ENCODE measurements around the gene FYB1.
A peak's percentile ranks its signal among the peaks of the same experiment; 100 is the strongest.

FYB1 gene

DNA sequence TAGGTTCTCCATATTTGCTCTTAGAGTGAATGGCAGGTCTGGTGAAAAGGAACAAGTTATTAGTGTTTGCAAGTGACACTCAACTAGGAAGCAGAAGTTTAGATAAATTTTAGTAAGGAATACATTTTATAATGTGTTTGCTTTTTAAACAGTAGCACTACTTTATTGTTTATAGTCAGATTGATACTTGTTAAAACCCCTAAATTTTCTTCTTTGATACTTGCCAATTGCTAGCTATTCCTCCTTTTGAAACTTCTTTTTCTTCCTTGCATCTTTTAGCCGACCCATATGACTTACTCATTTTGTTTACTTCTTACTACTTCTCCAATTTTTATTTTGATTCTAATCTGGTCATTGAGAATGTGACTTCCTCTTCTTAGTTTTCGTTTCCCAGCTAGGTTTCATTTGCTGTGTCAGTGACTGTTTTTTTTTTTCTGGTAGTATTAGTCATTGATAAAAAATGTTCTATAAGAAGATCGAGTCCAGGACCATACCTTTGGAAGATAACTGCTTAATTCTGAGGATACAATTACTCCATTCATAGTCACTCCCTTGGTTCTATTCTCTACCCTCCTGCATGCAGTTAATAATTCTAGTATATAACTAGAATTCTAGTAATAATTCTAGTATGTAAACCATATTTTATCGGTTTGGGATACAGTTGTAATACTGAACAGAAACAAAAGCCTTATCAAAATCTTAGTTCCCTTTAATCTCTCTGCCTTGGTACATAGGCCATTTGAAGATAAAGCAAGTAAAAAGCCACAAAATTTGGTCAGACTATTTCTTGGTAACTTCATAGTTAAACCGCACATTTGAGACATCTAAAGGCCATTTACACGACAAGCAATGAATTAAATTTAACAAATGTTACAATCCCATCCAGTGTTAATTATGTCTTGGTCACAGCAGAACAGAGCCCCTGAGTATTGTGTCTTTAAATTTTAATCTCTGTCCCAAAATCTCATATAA is 142.3 kb downstream of the FYB1 start:
- no peak for DNase-seq

GRCh38 chr5:39076101-39076756 is 143.1 kb downstream of the FYB1 start:
- DNase-seq: no peak

DNA sequence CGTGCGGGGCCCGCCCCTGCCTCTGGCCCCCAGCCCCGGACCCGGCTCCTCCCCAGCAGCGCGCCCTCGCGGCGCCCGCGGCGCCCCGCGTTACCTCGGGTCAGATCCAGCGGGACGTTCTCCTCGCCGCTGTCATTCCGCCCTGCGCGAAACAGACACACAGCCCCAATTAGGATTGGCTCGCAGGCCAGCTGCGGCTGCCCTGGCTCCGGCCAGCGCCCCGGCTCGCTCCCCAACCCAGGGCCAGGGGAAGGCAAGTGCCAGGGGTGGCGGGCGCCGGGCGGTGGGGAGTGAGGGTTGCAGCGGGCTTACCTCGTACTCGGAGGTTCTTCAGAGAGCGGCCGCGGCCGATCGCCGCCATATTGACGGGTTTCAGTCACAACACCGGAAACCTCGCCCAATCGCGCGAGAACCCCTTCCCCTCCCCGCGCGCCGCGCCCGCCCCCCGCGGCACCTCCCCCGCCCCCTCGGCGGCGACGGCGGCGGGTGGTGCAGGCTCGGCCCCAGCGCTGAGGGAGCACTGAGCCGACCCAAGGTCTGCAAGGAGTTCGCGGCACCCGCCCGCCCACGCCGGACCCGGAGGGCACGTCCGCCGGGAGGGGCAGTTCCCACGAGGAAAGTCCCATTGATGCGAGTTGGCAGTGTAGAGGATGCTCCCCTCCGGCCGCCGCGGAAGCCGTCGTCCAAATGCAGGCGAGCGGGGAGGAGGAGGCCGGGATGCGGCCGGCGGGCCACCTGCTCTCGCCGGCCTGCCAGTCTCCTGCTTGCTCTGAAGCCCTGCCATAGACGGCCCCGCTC is 145.1 kb downstream of the FYB1 start, which contains the start of gene RICTOR:
TSS of gene RICTOR (minus strand) at position 383 of the 798 bp plus-strand sequence. CDS start at position 361, 22 bp downstream.
- DNase-seq: peak; percentile 74

DNA sequence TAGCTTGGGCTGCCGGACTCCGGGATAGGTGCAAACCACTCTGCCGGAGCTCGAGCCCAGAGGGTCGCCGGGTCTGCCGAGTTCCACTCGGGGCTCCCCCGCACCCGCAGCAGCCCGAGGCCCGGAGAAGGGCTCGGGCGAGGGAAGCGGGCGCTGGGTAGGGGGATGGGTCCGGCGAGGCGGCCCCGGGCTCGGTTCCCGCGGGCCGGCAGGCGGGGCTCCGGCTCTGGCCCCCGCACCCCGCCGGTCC is 145.7 kb downstream of the FYB1 start:
- no peak for DNase-seq

DNA sequence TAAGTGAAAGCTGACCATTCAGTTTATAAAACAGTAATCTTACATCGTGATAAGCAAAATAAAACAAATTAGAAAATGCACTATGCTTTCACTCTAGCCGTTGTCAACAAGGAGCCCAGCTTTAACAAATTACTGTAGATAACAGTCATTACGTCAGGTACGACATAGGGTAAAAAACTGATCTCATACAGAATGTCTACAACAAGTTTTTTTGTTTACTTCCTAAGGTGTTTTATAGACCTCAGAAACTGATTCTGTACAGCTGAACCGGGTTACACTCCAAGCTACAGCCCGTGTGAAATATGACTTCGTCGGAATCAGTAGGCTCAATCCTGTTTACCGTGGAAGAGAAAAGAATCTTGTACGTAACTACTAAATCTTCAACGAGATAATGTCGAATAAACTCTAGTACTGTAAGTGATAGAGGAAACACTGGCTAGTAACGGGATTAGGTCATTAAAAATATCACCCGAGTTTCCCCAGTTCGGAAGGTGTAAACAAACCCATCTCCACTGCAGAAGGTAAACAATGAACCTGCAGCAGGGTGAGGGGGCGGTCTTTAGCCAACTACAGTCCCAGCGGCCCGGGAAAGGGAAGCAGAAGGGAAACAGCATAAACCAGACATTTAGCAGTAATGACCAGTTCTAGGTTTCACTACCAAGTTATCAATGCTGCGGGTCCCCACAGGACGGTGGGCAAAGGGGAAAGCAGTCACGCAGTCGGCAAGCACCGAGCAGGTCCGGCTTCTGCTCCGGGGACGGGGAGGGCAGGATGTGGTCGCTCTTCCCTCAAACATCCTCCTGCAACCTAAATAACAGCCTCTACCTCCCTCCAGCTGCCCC is 146.2 kb downstream of the FYB1 start:
- DNase-seq: no peak

- no peak for DNase-seq
These were observed 151.3 kb downstream of the FYB1 start for GRCh38 chr5:39068099-39068498.

- DNase-seq: no peak
These were observed 154.9 kb downstream of the FYB1 start for GRCh38 chr5:39064450-39064849.

DNA sequence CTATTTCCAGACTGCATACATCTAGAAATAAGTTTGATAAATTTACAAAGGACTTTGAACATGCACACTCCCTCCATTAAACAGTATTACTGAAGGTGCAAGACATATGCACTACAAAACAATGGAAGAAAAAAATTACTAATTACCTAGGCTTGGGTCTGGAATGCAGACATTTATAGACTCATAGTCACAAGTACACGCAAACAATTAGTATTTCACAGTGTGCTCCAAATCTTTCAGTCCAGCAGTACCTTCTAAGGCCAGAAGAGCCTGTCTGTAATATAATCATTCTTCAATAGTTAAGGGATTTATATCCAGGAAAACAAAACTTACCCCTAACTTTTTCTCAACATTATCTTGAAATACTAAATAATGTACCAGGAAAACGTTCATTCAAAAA is 156.3 kb downstream of the FYB1 start:
- no peak for DNase-seq

DNA sequence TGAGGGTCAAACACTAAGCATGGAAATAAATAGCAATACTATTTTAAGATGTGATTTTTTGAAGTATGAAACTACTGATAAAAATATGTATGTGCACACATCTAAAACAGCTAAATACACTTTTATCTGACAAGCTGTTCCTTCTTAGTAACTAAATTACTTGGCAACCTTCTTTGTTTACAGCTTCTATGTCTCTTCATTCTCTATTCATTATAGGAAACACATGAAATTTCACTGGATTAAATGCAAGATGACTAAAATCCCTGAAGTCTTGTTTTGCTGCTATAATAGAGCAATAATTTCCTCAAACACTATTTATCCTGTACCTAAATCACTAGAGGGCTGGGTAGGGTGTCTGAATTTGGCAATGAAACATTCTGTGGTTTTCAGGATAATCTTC is 156.8 kb downstream of the FYB1 start:
- no peak for DNase-seq

- DNase-seq: no peak
These were observed 157.3 kb downstream of the FYB1 start for GRCh38 chr5:39062104-39062503.

DNA sequence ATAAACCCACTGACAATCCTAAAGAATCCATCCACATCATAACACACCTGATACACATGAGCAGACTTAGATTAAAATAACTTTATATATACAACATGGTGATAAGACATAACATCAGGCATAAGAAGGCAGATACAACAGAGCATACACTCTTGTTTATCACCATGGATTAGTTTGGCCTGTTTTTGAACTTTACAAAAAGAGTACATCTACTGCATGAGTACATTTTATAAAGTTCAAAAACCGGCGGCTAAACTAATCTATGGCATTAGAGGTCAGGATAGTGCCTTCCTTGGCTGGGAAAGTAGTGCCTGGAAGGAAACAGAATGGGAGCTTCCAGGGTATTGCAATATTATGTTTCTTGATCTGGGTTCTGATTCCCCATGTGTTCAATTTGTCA is 160.3 kb downstream of the FYB1 start:
- DNase-seq: no peak

DNA sequence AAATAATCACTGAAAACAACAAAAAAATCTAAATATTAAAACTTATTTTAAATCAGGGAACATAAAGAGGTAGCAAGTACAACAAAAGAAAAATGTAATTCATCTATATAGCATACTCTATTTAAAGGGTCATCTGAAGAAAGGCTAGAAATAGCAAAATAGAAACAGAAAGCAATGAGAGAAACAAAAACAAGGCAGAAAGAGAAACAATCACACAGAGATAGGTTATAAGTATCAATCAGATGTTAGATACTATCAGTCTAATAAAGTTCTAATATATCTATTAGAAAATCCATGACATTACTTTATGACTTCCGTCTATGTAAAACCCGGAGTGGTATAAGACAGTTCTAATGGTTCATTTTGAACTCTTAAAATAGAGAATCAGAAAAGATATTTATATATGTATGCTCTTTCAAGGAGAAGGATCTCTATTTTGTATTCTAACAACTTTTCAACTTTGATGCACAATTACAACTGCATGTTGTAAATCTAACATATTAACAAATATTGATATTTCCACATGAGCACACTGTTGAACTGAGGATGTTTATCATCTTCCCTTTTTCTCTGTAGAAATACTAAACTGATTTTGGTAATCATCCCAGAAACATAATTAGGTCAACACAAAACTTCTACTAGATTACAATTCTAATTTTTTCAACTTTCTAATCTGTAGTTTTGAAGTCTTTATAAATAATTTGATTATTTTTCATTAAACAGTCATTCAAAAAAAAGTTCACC is 161.0 kb downstream of the FYB1 start:
- no peak for DNase-seq

- no peak for DNase-seq
These were observed 161.6 kb downstream of the FYB1 start for GRCh38 chr5:39057734-39058133.

DNA sequence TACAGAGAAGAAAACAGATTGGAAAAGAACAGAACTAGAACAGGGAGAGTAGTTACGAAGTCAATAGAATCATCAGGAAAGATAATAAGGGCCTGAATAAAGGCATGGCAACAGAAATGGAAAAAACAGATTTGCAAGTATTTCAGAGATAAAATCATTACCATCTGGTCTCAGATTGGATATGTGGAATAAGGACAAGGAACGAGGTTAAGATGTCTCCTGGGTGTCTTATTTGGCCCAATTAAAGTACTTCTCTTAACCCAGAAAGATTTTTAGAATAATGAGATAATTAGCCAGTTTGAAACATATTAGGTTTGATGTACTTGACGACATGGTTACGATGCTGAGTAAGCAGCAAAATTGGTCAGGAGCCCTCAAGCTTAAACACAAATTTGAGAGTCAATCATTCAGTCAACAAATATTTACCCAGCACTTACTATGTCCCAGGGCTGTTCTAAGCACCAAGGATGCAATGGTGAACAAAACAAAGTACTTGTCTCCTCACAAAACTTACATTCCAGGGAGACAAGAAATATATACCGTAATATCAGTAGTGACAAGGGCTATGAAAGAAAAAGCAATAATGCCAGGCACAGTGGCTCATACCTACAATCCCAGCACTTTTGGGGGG is 163.5 kb downstream of the FYB1 start:
- no peak for DNase-seq

All from GOT3 (cell line).